Measurements from ENCODE around the gene LPAR1. TPM values are rescaled to one million over a fixed set of nuclear protein-coding genes. Genes with fewer than 3 reads are reported as not detected.

LPAR1 gene
- total and polyA plus RNA-seq, 9 of the 15 experiments (the other 6 are each of a cell fraction or from before 2014, with no cell fraction given) = 0.13 TPM; not detected in 8

DNA sequence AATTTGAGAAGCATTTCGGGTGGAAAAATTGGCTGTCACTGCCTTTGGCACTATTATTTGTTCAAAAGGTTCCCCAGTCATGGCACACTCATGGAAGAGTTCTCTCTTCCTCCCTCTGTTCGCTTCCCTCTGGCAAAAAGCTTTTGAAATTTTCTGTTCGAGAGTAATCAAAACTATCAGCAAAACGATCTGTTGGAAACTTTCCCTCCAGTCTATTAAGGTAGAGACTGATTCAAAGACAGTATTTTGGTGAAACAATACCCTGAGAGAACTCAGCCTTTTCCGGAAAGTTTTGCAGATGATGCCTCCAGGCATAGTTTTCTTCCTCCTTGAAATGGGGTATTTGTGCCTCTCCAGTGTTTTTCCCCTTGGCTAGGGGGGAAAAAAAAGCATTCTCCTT is 3.6 kb upstream of the LPAR1 start:
- POLR2A ChIA-PET = no interaction called here
- Histone ChIP-seq H3K9ac (ENCODE audit: insufficient read depth in 1 of 2, low read depth in 2 of 2, low read length in 2 of 2) (no peak overlapping the region), H3K4me2 (ENCODE audit: insufficient read depth, low read length) (no peak overlapping the region), H3K4me1 (replicated peaks in 1 of 2; ENCODE audit: control insufficient read depth in 2 of 2, insufficient read depth in 2 of 2, low read length in 2 of 2) (no peaks in the 10 kb centered on the region; a peak in 1 of 5 replicates), H3K27ac (ENCODE audit: extremely low read depth, low read depth, low read length) (no peak overlapping the region), H3K9me1 (ENCODE audit: control insufficient read depth, insufficient read depth, low read length) (no peaks in the 10 kb centered on the region), H4K20me1 (replicated peaks; ENCODE audit: control insufficient read depth, insufficient read depth, low read length) (no peaks in the 10 kb centered on the region), H3K79me2 (ENCODE audit: control insufficient read depth, insufficient read depth, low read length) (no peaks in the 10 kb centered on the region), H3K36me3 (ENCODE audit: control insufficient read depth, insufficient read depth, low read length) (no peaks in the 10 kb centered on the region), H3K4me3 (no peak overlapping the region), H2AFZ (ENCODE audit: low read depth, low read length) (no peak overlapping the region), H3K9me3 (replicated peaks; ENCODE audit: control insufficient read depth, insufficient read depth, low read depth, low read length) (no peaks in the 10 kb centered on the region), H3K27me3 (ENCODE audit: control insufficient read depth in 2 of 2, insufficient read depth in 2 of 2, low read length in 2 of 2) (no peaks in the 10 kb centered on the region)
- no peak for FAIRE-seq
- in situ Hi-C loops (cut with MboI) = no loop called here
- no peak for DNase-seq (ENCODE audit: extremely low read depth in 1 of 4, low spot score in 3 of 4)
- TF ChIP-seq HDAC3 (IDR thresholded peaks at IDR 0.05; ENCODE audit: borderline replicate concordance, partially characterized antibody) (no peak), SMAD1 (IDR thresholded peaks at IDR 0.05; ENCODE audit: low read depth, low read length, partially characterized antibody) (no peak), BRF1 (IDR thresholded peaks at IDR 0.05; ENCODE audit: borderline replicate concordance, extremely low read depth, insufficient read length) (no peak), LCOR (CRISPR knock-in tag; IDR thresholded peaks at IDR 0.05) (no peak), GTF2B (IDR thresholded peaks at IDR 0.05; ENCODE audit: extremely low read depth, insufficient read length) (no peak), ZNF699 (CRISPR knock-in tag; IDR thresholded peaks at IDR 0.05; ENCODE audit: insufficient replicate concordance) (no peak), ZNF445 (CRISPR knock-in tag; IDR thresholded peaks at IDR 0.05; ENCODE audit: low read depth) (no peak)
- CTCF ChIA-PET (ENCODE audit: low intra/inter-chr PET ratio) = no interaction called here
- WGBS (ENCODE audit: insufficient coverage, low coverage, missing lambda C conversion rate) = 6% methylated on average over 5 of the region's 5 CpGs
- no TSS peak for BruUV-seq (replicated peaks)
- no peak for ATAC-seq
- intact Hi-C loops (cut with micrococcal nuclease) = no loop called here

All from K562 (cell line).